ENCODE results near the gene FDPS.
"Not testable (repeated sequence)": the region's sequence is repeated elsewhere in the genome, so short reads cannot be mapped to it uniquely, and the experiment has no call there.

Gene FDPS

DNA sequence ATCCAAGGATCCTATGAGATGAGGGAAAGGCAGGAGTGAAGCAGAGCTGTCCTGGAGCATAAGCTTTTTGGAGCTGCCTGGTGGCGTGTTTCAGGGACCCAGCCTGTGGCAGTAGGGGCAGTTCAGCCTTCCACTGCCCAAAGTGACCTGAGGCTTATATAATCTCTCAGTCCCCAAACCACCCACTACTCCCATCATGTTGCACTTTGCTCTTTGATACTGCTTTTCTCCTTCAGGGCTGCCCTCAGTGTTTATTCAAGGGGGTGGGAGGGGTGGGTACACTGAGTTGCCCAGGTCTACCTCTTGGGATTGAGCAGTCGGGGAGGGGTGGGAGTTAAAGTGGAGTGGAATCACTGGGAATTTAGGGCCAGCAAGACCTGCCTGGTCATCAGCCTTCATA is 22.1 kb upstream of the FDPS start:
- no peak for DNase-seq

- no peak for DNase-seq
Observed at GRCh38 chr1:155287987-155288543, 20.6 kb upstream of the FDPS start.

- DNase-seq = not testable (repeated sequence)
Observed at GRCh38 chr1:155291006-155291405, 17.7 kb upstream of the FDPS start.

DNA sequence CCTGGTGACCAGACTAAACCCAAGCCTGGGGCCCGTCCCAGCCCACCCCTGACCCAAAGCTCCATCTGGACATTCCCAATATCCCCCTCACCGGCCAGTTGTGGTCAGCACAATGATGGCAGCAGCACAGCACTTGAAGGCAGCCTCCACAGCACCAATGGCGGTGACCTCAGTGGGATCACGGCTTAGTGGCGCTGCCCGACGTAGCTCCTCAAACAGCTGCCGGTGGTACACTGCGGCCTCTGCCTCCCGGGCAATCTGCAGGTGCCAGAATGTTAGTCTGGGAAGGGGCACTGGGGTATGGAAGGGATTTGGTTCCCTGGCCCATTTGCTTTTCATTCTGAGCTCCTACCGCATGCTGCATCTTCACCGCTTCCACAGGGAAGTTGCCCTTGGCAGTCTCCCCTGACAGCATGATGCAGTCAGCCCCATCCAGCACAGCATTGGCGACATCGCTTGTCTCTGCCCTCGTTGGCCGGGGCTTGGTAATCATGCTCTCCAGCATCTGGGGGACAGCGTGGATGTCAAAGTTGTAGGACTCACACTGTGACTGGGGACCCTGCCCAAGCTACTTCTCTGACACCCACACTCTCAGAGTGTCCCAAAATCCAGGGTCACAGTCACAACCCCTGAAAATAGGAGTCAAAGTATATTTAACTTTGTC is 15.4 kb upstream of the FDPS start:
- no peak for DNase-seq

GRCh38 chr1:155294520-155295182 is 14.0 kb upstream of the FDPS start:
- no peak for DNase-seq

DNA sequence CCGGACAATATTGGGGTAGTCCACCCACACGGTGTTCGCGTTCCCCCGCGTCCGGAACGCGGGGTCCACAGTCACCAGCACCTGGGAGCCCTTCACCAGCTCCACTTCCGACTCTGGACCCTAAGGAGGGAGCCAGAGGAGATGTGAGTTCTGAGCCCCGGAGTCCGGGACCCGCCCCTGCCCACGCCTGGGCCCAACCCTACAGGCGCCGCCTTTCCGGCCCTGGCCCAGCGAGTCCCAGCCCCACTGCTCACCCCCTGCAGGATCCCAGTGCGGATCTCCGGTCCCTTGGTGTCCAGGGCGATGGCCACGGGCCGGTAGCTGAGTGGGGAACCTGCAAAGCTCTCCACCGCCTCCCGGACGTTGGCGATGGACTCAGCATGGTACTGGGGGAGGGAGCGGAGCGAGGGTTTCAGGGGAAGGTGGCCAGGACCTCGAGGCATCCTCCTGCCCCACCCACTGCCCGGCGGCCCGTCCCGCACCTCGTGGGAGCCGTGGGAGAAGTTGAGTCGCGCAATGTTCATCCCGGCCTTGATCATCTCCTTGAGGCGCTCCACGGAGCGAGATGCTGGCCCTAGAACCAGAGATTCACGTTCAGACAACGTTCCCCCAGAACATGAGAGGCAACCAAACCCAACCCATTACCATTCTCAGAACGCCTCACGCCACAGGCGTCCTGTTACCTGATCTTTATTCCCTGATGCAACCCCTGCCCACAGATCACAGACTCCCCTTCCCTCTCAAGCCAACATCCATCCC is 13.3 kb upstream of the FDPS start:
- DNase-seq = no peak

DNA sequence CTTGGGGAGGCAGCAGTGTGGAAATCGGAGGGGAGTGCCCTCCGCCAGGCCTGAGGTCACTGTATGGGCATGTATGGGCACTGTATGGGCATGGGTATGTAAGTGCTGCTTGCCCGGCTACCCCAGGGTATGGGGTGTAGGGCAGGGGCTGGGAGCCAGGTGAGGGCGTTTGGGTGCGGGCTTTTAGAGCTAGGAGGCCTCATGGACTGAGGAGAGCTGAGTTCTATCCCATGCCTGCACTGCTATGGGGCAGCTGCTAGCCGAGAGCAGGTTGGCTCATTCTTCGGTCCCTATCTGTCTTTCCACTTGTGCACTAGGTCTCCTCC is 12.8 kb upstream of the FDPS start:
- DNase-seq = no peak

DNA sequence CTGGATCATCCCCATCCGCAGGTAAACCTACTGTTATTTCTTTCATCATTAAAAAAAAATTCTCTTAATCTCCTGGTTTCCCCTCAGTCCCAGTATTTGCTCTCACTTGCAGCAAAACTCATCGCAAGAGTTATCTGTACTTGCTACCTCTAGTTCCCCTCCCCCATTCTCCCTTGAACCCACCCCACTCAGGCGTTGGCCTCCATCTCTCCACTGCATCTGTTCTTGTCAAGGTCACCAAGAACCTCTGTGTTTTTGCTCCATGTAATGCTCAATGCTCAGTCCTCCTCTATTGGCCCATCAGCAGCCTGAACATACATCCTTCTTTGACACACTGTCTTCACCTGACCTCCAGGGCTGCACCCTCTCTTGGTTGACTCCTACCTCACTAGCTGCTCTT is 12.0 kb upstream of the FDPS start:
- DNase-seq = no peak

DNA sequence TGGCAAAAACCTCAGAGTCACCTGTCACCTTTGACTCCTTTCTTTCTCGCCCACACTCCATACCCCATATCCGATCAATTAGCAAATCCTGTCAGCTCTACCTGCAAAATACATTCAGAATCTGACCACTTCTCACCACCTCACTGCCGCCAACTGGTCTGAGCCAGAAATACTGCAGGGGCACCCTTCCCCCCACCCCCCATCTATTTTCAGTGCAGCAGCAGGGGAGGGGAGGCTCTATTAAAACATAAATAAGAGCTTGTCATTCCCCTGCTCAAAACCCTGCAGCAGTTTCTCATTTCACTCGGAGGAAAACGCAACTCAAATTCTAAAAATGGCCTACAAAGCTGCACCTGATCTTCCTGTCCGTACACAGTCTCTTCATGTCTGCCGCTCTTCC is 11.3 kb upstream of the FDPS start:
- DNase-seq = no peak

DNA sequence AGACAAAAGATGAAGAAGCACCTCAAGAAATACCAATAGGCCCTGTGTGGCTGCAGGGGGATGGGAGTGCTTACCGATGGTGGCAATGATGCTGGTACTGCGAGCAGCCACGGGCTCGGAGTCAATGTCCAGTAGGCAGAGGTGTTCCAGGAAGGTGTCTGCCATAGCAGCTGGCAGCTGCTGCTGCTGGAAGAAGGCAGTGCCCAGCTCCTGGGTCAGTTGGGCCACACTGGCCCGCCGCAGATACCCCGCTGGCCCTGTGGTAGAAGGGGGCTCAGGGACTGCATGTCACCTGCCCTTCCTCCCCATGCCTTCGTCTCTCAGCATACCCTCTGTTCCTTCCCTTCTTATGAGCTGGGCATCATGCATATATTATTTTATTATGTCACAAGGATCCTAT is 8.6 kb upstream of the FDPS start:
- DNase-seq = no peak

DNA sequence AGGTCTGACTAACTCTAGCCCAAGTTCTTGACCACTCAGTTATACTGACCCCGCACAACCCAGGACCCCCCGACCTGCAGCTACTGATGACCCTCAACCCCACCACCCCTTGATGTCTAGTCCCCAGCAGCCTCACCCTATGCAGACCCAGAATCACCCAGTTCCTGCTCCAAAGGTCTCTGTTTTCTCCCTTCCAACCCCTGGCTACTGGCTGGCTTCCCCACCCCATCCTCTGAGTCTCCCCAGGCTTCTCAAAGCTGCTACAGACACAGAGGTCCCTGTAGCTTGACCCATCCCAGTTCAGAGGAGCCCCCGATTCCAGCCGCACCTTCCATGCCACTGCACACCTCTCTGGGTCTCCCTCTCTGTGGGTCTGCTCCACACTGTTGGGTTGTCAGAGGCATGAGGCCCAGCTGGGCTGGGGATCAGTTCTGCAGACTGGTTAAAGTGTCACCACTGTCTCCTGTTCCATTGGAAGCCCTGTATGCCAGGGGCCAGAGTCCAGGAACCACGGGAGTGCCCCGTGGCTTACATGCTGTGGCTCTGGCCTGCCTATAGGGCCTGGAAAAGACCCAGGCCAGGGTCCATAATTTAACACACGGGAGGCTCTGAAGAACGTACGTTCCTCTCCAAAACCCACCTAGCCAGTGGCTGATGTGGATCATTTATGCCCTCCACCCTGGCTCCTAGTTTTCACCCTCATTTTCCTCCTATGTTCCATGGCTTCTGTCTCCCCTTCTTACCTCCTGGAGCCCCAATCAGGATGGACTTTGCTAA is 7.9 kb upstream of the FDPS start:
- no peak for DNase-seq

DNA sequence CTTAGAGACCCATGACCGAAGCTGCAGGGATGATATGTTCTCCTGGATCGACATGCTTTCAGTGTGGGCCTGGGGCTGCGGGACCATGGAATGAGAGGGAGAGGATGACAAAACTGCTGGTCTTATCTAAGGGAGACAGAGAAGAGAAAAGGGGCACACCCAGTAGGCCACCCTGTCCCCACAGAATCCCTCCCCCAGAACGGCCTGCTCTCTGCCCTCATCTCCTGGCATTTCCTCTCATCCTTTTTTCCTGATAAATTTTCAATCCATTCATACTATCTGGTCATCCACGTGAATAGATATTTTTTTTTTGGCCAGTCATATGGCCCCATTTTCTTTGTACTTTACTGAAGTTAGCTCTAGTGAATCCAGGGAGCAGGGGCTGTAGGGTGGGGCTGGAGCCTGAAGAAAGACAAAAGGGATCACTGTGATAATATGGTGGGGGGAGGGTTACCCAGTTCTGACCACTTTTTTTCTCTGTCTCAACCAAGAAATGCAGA is 7.3 kb upstream of the FDPS start, which contains the start of gene PKLR:
Gene PKLR, minus strand, starts transcription at position 97 of the 500 bp plus-strand sequence. Its CDS starts 43 bp downstream, at position 54.
- DNase-seq = no peak

DNA sequence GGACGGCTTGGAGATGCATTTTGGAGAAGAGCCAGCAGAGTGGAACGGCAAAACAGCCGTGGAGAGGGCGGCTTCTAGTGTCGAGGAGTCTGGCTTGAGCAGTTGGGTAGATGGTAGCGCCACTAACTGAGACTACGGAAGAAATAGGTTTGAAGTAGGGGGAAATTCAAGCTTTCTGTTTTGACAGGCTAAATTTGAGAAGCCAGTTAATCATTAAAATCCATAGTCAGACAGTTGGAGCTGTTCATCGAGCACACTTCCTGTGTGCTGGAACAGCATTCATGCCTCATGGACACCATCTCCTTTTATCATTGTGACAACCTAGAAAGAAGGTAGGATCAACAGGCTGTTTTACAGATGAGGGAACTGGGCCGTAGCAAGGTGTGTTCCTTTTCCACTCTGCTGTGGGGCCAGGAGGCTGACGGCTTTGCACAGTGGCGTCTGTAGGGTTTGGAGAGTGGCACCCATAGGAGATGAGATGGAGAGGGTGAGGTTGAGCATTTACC is 4.1 kb upstream of the FDPS start:
- no peak for DNase-seq

DNA sequence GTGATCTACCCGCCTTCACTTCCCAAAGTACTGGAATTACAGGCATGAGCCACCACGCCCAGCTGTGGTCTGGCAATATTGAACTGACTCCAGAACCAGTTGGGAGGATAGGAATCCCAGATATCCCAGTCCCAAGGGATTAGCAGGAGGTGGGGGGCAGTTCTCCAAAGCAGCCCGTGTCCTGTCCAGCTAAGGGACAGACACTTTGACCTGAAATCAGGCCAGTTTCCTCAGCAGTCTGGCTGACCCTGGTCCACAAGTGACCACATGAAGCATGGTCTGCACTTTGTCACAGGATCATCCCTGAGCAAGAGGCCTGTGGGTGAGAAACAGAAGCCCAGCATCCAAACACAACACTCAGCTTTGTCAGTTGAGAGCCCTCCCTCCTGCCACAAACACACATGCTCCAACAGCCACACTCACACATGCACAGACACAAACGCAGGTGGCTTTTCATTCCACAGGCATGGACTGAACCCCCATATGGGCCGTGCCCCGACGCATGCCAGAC is 2.7 kb upstream of the FDPS start:
- no peak for DNase-seq

DNA sequence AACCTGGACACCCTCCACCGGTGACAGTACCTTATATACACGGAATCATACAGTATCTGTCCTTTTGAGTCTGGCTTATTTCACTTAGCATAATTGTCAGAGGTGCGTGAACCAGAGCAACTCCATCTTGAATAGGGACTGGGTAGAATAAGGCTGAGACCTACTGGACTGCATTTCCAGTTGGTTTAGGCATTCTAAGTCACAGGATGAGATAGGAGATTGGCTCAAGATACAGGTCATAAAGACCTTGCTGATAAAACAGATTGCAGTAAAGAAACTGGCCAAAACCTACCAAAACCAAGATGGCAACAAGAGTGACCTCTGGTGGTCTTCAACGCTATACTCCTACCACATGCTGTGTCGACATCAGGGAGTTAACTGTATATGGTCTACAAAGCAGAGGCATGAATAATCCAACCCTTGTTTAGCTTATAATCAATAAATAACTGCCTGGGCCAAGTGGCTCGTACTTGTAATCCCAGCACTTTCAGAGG is 1.4 kb upstream of the FDPS start:
- peak in 1 of 2 experiments; percentile 48 for DNase-seq

DNA sequence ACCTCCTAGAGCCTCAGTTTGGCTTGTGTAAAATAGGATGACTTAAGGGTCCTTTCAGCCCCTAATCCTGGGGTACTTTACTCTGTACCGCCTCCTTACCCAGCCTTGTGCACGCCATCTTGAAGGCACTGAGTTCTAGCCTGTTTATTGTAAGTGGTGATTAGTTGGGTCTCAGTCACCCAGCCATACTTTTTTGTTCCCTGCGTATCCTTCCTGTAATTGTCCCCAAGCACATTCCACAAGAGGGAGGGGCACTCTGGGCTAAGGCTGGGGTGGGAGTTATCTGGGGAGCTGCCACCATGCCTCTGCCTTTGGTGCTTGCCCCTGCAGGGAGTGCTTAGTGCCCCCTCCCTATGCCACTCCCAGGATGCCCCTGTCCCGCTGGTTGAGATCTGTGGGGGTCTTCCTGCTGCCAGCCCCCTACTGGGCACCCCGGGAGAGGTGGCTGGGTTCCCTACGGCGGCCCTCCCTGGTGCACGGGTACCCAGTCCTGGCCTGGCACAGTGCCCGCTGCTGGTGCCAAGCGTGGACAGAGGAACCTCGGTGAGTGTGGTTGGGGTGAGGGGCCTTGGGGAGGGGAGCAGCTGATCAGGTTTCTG is 856 bp downstream of the FDPS start:
- DNase-seq = peak; percentile 52 to 73

GRCh38 chr1:155313261-155313660 is 4.6 kb downstream of the FDPS start:
- no peak for DNase-seq

DNA sequence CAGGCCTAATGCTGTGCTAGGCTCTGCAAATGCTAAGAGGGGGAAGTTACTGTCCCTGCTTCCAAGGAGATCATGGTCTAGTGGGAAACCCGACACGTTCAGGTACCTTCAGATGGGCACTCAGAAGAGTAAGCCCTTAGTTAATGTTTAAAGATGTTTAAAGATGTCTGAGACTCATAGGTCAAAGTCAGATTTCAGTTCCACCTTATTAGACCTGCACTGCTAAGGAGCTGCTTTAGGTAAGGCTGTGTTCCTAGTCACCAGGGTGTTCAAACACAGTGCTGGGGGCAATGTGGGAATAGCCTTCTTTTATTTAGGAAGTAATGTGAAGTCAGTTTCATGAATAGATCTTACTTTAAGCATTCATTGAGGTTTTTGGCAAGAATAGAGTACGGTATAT is 8.3 kb downstream of the FDPS start:
- no peak for DNase-seq

- no peak for DNase-seq
Observed at GRCh38 chr1:155318082-155318481, 9.4 kb downstream of the FDPS start.

GRCh38 chr1:155319536-155319935 is 10.9 kb downstream of the FDPS start:
- DNase-seq = no peak

DNA sequence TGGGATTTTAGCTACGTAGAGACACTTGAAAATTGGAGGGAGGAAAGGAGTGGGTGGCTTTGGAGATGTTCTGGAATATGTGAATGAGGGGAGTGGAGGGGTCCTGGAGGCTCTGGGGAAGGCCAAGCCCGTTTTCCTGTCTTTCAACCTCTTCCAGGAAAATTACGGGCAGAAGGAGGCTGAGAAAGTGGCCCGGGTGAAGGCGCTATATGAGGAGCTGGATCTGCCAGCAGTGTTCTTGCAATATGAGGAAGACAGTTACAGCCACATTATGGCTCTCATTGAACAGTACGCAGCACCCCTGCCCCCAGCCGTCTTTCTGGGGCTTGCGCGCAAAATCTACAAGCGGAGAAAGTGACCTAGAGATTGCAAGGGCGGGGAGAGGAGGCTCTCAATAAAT is 11.6 kb downstream of the FDPS start:
- no peak for DNase-seq

Measured in NCI-H2081 (cell line).